HUES48 (cell line): ENCODE data around the gene OASL.

Experiments used
- H3K27ac ChIP-seq: one replicate; pipeline ENCODE4 v1.7.0; 2013; ENCODE audit warnings: low read depth, low read length, inconsistent platforms
- H3K27me3 ChIP-seq: 2 replicates; pipeline ENCODE4 v1.6.1; 2013; ENCODE audit warnings: mild to moderate bottlenecking, low read length; ENCODE audit not compliant: control insufficient read depth, insufficient read depth
- H3K36me3 ChIP-seq: 2 replicates; pipeline ENCODE4 v1.6.1; 2013; ENCODE audit warnings: low read length; ENCODE audit not compliant: control insufficient read depth, insufficient read depth
- H3K4me1 ChIP-seq: 2 replicates; pipeline ENCODE4 v1.6.1; 2013; ENCODE audit warnings: mild to moderate bottlenecking, low read length; ENCODE audit not compliant: control insufficient read depth, insufficient read depth
- H3K4me3 ChIP-seq: 2 replicates; pipeline ENCODE4 v1.5.1; 2013; ENCODE audit warnings: mild to moderate bottlenecking, low read depth, low read length
- H3K9ac ChIP-seq: 2 replicates; pipeline ENCODE4 v1.6.1; 2013; ENCODE audit warnings: mild to moderate bottlenecking, low read depth, low read length, moderate library complexity
- H3K9me3 ChIP-seq: 2 replicates; pipeline ENCODE4 v1.6.1; 2013; ENCODE audit warnings: low read length; ENCODE audit not compliant: control insufficient read depth, insufficient read depth

The OASL gene

GRCh38 chr12:121026274-121027045 is 12.6 kb downstream of the OASL start:
- Histone ChIP-seq H3K9ac (no peak overlapping the region), H3K4me1 (no peaks in the 10 kb centered on the region), H3K27ac (peak overlapping the region; percentile 56), H3K36me3 (no peaks in the 10 kb centered on the region), H3K27me3 (no peaks in the 10 kb centered on the region), H3K9me3 (no peaks in the 10 kb centered on the region), H3K4me3 (no peak overlapping the region)

GRCh38 chr12:121025442-121026226 is 13.4 kb downstream of the OASL start:
- Histone ChIP-seq H3K4me1 (no peaks in the 10 kb centered on the region), H3K27ac (peak overlapping the region; percentile 56), H3K27me3 (no peaks in the 10 kb centered on the region), H3K36me3 (no peaks in the 10 kb centered on the region), H3K9ac (no peak overlapping the region), H3K9me3 (no peaks in the 10 kb centered on the region), H3K4me3 (no peak overlapping the region)

- no peaks in the 10 kb centered on the region for H3K4me1 ChIP-seq
- H3K36me3 ChIP-seq, result no peaks in the 10 kb centered on the region
- no peak overlapping the region for H3K9ac ChIP-seq
- H3K4me3 ChIP-seq, result no peak overlapping the region
- no peak overlapping the region for H3K27ac ChIP-seq
- no peaks in the 10 kb centered on the region for H3K9me3 ChIP-seq
- H3K27me3 ChIP-seq, result no peaks in the 10 kb centered on the region
Measured at GRCh38 chr12:121023799-121024198, 15.2 kb downstream of the OASL start.

GRCh38 chr12:121022713-121023112 is 16.3 kb downstream of the OASL start:
- no peak overlapping the region for H3K4me3 ChIP-seq
- no peaks in the 10 kb centered on the region for H3K27me3 ChIP-seq
- no peaks in the 10 kb centered on the region for H3K9me3 ChIP-seq
- no peak overlapping the region for H3K27ac ChIP-seq
- no peaks in the 10 kb centered on the region for H3K36me3 ChIP-seq
- no peaks in the 10 kb centered on the region for H3K4me1 ChIP-seq
- H3K9ac ChIP-seq, result no peak overlapping the region

GRCh38 chr12:121021754-121022153 is 17.3 kb downstream of the OASL start:
- H3K27ac ChIP-seq, result no peak overlapping the region
- H3K4me1 ChIP-seq, result no peaks in the 10 kb centered on the region
- H3K27me3 ChIP-seq, result no peaks in the 10 kb centered on the region
- no peaks in the 10 kb centered on the region for H3K36me3 ChIP-seq
- H3K9me3 ChIP-seq, result no peaks in the 10 kb centered on the region
- H3K9ac ChIP-seq, result no peak overlapping the region
- H3K4me3 ChIP-seq, result no peak overlapping the region

GRCh38 chr12:121018860-121019617 is 20.0 kb downstream of the OASL start:
- H3K9ac ChIP-seq, result no peak overlapping the region
- H3K4me3 ChIP-seq, result no peak overlapping the region
- H3K9me3 ChIP-seq, result no peaks in the 10 kb centered on the region
- no peaks in the 10 kb centered on the region for H3K27me3 ChIP-seq
- no peaks in the 10 kb centered on the region for H3K36me3 ChIP-seq
- H3K27ac ChIP-seq, result no peak overlapping the region
- peaks cover 6% of the 10 kb centered on the region; the same call in 1 of the 2 replicates for H3K4me1 ChIP-seq

GRCh38 chr12:121017966-121018491 is 21.0 kb downstream of the OASL start:
- Histone ChIP-seq H3K27ac (no peak overlapping the region), H3K4me1 (peaks cover 6% of the 10 kb centered on the region; the same call in 1 of the 2 replicates), H3K9me3 (no peaks in the 10 kb centered on the region), H3K36me3 (peaks cover 8% of the 10 kb centered on the region; the same call in 1 of the 2 replicates), H3K27me3 (no peaks in the 10 kb centered on the region), H3K9ac (no peak overlapping the region), H3K4me3 (no peak overlapping the region)

- Histone ChIP-seq H3K4me1 (peaks cover 6% of the 10 kb centered on the region; the same call in 1 of the 2 replicates), H3K9ac (peak within 1 kb of the TSS; percentile 86), H3K36me3 (peaks cover 18% of the 10 kb centered on the region), H3K27ac (peak within 1 kb of the TSS; percentile 80), H3K4me3 (peak within 1 kb of the TSS; percentile 80), H3K9me3 (no peaks in the 10 kb centered on the region), H3K27me3 (no peaks in the 10 kb centered on the region)
Measured at GRCh38 chr12:121015825-121016766, 22.9 kb downstream of the OASL start, which contains the start of gene C12orf43. Gene C12orf43 (minus strand): TSS chr12:121016487. CDS start chr12:121016474, 13 bp downstream.

- peaks cover 39% of the 10 kb centered on the region for H3K36me3 ChIP-seq
Measured at GRCh38 chr12:121013715-121014114, 25.3 kb downstream of the OASL start.

GRCh38 chr12:121011820-121012219 is 27.2 kb downstream of the OASL start:
- Histone ChIP-seq H3K27ac (no peak overlapping the region), H3K9ac (no peak overlapping the region), H3K4me1 (peaks cover 6% of the 10 kb centered on the region; the same call in 1 of the 2 replicates), H3K27me3 (no peaks in the 10 kb centered on the region), H3K9me3 (no peaks in the 10 kb centered on the region), H3K36me3 (peaks cover 58% of the 10 kb centered on the region), H3K4me3 (no peak overlapping the region)

More at GRCh38 chr12:121013715-121014114, 25.3 kb downstream of the OASL start:
- no peaks in the 10 kb centered on the region for H3K27me3 ChIP-seq
- no peak overlapping the region for H3K4me3 ChIP-seq
- no peaks in the 10 kb centered on the region for H3K9me3 ChIP-seq
- H3K4me1 ChIP-seq, result peaks cover 6% of the 10 kb centered on the region; the same call in 1 of the 2 replicates
- H3K27ac ChIP-seq, result no peak overlapping the region
- H3K9ac ChIP-seq, result no peak overlapping the region
